ENCODE data around the gene ATP23.

The ATP23 gene

GRCh38 chr12:57941165-57941894 is at the start of gene ATP23:
TSS of gene ATP23 (plus strand) at chr12:57941567. CDS start at chr12:57941702, 135 bp downstream.
- peak; percentile 70 to 81 for DNase-seq (ENCODE audit: extremely low read depth in 1 of 2, low read depth in 1 of 2)

GRCh38 chr12:57892232-57892972 is 49.0 kb upstream of the ATP23 start:
- DNase-seq (ENCODE audit: extremely low read depth in 1 of 2, low read depth in 1 of 2) = no peak

GRCh38 chr12:57893431-57894353 is 47.7 kb upstream of the ATP23 start:
- DNase-seq (ENCODE audit: extremely low read depth in 1 of 2, low read depth in 1 of 2) = no peak

- no peak for DNase-seq (ENCODE audit: extremely low read depth in 1 of 2, low read depth in 1 of 2)
Observed at GRCh38 chr12:57894399-57895292, 46.7 kb upstream of the ATP23 start.

- no peak for DNase-seq (ENCODE audit: extremely low read depth in 1 of 2, low read depth in 1 of 2)
Observed at GRCh38 chr12:57895389-57896114, 45.8 kb upstream of the ATP23 start.

GRCh38 chr12:57896115-57896433 is 45.3 kb upstream of the ATP23 start:
- no peak for DNase-seq (ENCODE audit: extremely low read depth in 1 of 2, low read depth in 1 of 2)

GRCh38 chr12:57896434-57897201 is 44.7 kb upstream of the ATP23 start:
- DNase-seq (ENCODE audit: extremely low read depth in 1 of 2, low read depth in 1 of 2) = no peak

- no peak for DNase-seq (ENCODE audit: extremely low read depth in 1 of 2, low read depth in 1 of 2)
Observed at GRCh38 chr12:57897286-57897974, 43.9 kb upstream of the ATP23 start.

- DNase-seq (ENCODE audit: extremely low read depth in 1 of 2, low read depth in 1 of 2) = no peak
Observed at GRCh38 chr12:57898308-57898970, 42.9 kb upstream of the ATP23 start.

GRCh38 chr12:57899010-57899662 is 42.2 kb upstream of the ATP23 start:
- DNase-seq (ENCODE audit: extremely low read depth in 1 of 2, low read depth in 1 of 2) = peak; percentile 66 to 77

- no peak for DNase-seq (ENCODE audit: extremely low read depth in 1 of 2, low read depth in 1 of 2)
Observed at GRCh38 chr12:57902478-57902969, 38.8 kb upstream of the ATP23 start.

GRCh38 chr12:57904426-57904825 is 36.9 kb upstream of the ATP23 start:
- no peak for DNase-seq (ENCODE audit: extremely low read depth in 1 of 2, low read depth in 1 of 2)

GRCh38 chr12:57904848-57905811 is 36.2 kb upstream of the ATP23 start:
- DNase-seq (ENCODE audit: extremely low read depth in 1 of 2, low read depth in 1 of 2) = peak; percentile 47 to 64

GRCh38 chr12:57905812-57906475 is 35.4 kb upstream of the ATP23 start:
- DNase-seq (ENCODE audit: extremely low read depth in 1 of 2, low read depth in 1 of 2) = no peak

- DNase-seq (ENCODE audit: extremely low read depth in 1 of 2, low read depth in 1 of 2) = no peak
Observed at GRCh38 chr12:57906821-57907220, 34.5 kb upstream of the ATP23 start.

Measured in stimulated activated CD8-positive, alpha-beta memory T cell treated with anti-CD3 and anti-CD28 coated beads, Interleukin-7, amount 100 ng/mL, for 48 hours (primary cell).